Measurements from ENCODE around the gene NBPF9.
"Not testable (repeated sequence)": the region's sequence is repeated elsewhere in the genome, so short reads cannot be mapped to it uniquely, and the experiment has no call there.

DNA sequence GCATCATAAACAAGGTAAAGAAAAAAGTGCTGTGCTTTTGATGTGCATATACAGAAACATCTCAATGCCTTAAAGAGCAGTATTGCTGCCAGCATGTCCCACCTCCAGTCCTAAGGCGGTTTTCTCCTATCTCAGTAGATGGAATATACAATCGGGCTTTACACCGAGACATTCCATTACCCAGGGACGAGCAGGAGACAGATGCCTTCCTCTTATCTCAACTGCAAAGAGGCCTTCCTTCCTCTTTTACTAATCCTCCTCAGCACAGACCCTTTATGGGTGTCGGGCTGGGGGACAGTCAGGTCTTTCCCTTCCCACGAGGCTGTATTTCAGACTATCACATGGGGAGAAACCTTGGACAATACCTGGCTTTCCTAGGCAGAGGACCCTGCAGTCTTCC is 10.2 kb downstream of the NBPF9 start:
- TF ChIP-seq, protein P1, sequence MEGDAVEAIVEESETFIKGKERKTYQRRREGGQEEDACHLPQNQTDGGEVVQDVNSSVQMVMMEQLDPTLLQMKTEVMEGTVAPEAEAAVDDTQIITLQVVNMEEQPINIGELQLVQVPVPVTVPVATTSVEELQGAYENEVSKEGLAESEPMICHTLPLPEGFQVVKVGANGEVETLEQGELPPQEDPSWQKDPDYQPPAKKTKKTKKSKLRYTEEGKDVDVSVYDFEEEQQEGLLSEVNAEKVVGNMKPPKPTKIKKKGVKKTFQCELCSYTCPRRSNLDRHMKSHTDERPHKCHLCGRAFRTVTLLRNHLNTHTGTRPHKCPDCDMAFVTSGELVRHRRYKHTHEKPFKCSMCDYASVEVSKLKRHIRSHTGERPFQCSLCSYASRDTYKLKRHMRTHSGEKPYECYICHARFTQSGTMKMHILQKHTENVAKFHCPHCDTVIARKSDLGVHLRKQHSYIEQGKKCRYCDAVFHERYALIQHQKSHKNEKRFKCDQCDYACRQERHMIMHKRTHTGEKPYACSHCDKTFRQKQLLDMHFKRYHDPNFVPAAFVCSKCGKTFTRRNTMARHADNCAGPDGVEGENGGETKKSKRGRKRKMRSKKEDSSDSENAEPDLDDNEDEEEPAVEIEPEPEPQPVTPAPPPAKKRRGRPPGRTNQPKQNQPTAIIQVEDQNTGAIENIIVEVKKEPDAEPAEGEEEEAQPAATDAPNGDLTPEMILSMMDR (IDR thresholded peaks at IDR 0.05) = not testable (repeated sequence)
- not testable (repeated sequence) for TF ChIP-seq POLR2AphosphoS5 (IDR thresholded peaks at IDR 0.05)

Data from breast epithelium (tissue), 3 donors.